Measurements from ENCODE around the gene CDH26.

Gene CDH26

DNA sequence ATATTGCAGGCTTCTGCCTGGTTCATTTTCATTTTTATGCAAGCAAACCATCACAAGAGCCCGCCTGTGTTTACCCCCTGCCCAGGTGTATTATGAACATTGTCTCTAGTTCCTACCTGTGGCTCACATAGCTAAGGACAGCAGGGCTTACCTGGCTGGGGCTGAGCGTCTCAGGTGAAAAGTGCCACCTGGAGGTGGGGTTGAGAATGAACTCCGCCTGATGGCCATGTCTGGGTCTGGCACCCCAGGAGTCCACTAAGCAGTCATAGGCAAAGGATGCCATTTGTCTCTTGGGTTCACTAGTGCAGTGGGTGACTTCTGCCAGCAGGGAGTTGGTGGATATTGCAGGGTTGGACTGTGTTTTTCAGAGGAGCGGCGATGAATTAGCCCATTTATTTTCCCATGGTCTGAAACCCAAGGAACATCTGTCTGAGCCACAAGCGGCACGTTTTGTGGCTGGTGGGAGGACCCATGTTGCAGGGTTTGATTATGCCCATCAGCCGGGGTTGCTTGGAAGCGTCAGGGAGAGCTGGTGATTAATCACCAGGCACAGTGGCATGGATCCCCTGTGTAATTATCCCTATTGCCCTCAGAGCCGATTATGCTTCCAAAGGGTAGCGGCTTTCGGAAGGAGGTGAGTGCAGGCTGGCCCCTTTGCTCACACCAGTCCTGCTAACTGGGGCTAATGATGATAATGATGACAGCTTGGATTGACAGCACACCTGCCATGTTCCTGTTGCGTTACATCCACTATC is 92.1 kb downstream of the CDH26 start:
- peak; percentile 20 for DNase-seq

DNA sequence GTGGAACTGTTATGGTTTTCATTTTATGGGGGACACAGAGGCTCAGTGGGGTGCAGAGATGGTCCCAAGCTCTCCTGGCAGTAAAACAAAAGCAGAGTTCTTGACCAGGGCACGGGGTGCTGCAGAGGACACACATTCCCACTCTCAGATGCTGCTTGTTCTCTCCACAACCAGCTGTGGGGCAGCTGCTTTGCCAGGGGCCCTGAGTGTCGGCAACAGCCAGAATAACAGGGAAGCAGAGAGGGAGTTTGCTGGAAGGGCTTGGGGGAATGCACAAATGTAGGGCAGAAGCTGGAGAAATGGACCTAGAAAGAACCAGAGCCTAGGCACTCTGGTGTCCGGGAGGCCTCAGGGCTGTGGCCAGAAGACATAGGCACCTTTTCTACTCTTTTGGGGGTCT is 93.7 kb downstream of the CDH26 start:
- no peak for DNase-seq

DNA sequence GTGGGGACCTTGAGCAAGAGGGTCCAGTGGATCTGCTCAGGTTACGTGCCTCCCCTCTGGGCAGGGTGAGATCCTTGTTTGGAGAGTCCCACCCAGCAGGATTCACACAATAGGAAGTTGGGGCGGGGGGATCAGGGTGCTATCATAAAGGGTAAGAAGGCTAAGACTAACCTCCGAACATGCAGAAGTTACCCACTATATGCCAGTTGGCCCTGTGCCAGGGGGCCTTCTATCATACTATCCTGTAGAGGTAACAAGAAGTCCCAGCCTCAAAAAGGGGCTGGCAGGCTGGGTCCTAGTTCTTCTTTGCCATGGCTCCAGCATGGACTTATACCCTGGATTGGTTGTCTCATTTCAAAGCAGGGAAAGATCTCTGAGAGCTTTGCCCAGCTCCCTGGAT is 94.1 kb downstream of the CDH26 start:
- DNase-seq: no peak

DNA sequence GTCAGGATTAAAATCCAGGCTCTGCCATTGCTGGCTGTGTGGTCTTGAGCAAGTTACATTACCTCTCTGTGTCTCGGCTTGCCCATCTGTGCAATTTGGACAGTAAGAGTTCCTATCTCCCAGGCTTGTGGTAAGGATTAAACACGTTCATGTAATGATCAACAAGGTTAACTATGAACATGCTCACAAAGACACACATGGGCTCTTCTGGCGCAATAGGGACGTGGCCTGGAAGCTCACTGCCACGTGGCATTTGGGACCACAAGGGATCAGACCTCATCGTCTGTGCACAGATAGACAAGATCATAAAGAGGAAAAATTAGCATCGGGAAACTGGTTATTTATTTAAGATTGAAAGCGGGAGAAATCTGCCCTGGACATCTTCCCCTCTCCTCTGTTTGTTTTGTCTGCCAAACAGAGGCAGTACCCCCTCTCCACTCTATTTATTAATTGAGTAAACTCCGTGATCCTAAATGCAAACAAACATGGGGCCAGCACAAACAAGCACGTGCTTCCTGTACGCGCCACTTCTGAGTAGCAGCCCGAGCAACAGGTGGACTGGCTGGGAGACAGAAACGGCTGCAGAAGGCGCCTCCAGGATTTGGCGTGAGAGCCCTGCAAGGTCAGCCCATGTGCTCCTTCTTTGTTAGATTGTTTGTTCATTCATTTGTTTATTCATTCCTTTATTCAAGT is 95.0 kb downstream of the CDH26 start:
- no peak for DNase-seq

DNA sequence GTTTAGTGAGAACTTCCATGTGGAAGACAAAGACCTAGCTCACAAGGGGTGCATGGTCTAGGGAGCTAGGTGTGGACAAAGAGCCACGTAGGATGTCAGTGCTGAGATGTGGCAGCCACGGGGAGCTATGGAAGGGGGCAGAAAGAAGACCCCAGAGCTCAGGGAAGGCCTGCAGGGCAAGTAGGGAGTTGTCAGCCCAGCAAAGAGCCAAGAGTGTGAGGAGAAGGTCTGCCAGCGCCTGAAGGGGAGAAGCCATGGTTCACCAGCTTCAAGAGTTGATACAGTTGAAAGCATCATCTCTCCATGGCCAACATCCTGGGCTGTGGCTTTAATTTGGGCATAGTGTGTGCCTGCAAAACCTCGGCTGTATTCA is 95.6 kb downstream of the CDH26 start:
- no peak for DNase-seq

DNA sequence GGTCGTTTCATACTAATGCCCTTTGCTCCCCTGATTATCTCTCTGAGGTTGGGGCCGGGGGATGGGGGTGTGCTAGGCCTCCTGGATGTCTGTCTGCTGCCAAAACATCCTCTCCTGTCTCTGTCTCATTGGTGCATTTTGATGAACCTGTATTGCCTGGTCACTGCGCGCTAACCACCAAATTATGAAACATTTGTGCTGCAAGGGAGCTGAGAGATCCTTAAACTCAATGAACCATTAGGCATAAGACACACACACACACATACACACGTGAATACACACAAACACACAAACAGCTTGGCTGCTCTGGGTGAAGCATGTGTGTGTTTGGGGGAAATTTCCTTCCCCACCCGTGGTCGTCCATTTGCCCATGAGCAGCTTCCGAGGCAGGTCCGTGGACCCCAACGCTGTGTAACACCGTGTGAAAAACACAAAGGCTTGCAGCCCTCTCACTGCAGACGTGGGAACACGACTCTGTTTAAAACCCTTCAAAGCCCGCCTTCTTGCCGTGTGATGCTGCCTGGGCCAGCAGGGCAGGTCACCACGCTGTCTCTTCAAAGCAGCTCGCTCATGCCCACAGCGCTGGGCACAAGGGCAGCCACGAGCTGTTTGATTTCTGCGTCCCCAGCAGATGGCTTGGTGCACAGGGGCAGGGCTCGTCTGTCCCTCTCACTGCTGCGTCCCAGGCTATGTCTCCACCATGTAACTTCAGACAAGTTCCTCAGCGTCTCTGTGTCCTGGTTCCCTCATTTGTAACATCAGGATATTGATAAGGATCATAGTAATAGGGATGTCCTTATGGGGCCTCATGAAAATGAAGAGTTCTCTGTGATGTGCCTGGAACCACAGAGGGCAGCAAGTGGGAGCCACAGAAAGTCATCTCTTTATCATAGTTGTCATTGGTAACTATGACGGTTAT is 96.8 kb downstream of the CDH26 start:
- no peak for DNase-seq

DNA sequence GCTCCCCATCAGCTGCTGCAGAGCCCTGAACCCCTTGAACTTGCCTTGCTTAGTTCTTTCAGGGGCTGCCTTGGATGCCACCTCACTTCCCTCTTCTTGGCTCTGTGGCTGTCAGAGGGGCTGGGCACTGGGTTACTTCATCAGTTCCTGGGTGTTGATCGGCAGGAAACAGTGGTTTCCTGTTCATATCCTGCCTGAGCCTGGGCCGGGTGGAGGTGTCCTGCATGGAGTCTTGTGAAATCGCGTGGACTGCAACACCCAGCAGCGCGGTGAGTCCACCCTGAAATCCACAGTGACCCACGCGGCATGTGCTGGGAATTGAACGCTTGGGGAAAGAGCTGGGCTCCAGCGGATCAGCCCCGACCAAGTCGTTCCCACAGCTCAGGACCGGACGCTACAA is 97.5 kb downstream of the CDH26 start:
- DNase-seq: no peak

DNA sequence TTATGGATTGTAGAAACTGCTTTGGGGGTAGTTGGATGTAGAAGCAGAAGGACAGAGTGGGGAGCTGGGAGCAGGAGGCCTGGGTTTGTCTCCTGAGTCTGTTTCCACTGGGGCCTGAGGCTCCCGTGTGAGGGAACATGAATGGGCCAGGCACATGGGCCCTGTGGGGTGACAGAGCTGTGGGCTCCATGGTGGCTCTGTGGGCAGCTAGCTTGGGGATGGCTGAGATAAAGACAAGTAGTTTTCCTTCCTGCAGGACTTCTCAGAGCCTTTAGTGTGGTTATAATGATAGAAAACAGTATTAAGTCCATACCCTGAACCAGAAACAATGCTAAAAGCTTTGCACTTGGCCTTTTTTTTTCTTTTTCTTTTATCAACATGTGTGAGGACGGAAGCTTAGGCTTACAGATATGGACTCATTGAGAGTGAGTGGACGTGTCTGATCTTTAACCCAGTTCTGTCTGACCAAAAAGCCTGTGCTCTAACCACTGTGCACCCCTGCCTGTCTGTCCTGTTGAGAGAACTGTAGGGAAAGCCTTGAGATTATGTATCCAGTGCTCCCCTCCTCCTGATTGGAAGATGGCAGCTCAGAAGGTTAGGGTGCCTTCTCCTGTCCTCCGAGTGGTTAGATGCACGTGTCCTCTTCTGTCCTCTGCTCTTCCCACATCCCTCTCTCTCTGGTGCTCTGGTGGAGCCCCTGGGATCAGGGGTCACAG is 98.3 kb downstream of the CDH26 start:
- no peak for DNase-seq

DNA sequence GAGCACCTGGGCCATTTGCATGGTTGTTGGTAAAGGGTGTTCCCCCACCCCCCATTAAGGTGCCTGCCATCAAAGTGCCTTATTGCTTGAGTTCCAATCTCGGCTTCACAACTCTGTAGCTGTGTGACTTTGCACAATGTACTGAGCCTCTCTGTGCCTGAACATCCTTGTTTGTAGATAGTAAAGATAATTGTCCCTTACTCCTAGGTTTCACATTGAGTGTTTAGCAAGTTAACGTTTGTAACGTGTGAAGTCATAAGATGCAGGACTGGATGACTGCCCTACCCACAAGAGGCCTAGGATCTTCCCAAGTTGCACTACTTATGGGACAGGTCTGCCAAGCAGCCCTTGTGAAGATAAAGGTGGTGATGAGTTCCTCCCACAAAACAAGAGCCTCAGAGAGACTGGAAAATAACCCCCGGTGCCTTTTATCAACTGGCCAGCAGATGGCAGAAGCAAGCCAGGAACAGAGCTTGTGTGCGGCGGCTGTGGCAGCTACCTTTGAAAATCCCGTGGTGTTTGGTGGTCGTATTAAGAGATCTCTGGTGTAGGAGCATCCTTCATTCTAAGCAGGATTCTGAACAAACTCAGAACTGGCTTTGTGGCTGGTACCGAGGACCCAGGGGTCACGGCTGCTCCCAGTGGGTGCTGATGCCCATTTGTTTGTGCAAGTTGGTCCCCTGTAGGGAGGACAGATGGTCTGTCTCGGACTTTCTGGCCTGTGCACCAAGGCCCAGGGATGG is 99.1 kb downstream of the CDH26 start:
- DNase-seq: peak; percentile 97

DNA sequence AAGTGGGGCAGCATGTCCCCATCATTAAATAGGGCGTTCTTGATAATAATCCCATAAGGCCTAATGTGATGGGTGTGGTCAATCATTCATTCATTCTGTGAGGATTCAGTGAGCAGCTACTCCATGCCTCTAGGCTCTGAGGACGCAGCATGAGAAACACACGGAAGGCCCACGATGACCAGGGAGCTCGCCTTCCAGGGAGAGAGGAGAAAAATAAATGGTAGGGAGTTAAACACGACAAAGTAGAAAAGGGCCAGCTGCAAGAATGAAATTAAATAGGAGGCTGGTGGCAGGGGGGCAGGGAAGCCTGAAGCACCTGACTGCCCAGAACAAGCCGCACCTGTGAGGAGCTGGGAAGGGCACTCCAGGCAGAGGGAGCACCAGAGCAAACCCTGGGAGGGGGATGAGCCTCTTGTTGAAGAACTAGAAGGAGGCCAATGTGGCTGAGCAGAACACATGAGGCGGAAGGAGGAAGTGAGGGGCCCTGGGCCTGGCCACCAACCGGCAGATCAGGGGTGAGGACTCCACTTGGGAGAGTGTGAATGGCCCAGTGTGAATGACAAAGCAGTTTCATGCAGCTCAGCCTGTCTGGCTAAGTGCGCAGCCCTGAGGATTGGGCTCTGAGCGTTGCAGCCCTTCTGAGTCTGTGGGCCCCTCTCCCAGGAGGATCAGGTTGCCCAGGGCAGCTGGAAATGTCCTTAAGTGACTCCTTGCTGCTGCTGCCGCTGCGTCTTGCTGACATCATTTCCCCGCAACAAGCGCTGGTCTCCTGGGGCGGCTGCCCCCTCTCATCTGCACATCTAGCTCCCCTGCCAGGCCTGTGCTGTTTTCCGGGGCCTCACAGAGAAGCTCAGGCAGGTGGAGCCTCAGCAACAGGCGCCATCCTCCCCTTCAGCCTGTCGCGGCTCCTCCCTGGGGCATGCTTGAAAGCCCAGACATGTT is 99.9 kb downstream of the CDH26 start:
- DNase-seq: peak; percentile 100

DNA sequence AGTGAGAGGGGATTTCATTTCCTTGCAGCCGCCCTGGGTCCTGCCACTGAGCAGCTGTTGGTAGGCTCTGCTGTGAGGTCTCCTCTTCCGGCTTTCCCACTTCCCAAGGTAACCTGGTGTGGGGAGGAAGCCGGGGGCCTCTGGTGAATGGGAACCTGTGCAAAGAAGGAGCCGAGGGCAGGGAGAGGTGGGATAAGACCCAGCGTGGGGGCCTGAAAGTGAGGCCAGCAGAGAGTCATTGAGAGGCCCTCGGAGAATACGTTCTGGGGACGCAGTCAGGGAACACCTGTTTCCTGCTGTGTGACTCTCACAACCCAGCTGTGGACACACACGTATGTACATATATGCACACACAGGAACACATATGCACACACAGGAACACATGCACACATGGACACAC is 100.7 kb downstream of the CDH26 start:
- no peak for DNase-seq

DNA sequence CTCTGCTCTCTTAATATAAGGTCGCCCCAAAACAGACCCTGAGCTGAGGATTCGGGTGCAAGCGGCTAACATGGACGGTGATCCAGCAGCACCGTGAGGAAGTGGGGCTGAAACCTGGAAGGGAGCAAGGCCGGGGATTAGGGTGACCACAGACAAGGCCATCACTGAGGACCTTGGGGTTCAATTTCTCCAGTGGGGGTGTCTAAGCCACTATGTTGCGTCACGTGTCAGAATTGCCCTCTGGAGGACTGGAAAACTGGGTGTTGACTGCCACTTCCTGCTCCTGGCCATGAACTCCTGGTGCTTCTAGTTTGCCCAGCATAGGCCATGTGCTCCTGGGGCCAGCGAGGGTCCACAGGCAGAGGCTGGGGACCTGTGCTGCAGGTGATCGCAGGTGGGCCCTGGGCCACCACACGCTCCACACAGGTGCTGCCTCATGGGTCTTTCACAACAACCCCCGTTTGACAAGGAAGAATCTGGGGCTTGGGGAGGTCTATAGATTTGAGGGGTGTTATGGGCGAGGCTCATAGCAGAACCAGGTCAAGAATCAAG is 101.9 kb downstream of the CDH26 start:
- DNase-seq: no peak

DNA sequence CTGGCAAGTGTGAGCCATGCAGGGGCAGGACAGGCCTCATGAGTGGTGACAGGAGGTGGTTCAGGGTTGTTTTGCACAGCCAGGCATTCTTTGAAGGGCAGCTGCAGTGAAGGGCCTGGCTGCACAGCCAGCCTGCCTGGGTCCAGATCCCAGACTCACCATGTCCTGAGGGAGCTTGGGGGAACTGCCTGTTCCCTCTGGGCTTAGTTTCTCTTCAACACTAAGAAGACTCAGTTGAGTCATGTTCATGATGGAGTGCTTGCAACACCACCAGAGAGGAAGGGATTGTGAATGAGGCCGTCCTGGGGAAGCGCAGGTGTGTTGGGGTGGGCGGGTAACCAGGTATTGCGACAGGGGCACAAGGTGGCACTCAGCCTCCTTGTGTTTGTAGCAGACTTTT is 102.4 kb downstream of the CDH26 start:
- DNase-seq: no peak

DNA sequence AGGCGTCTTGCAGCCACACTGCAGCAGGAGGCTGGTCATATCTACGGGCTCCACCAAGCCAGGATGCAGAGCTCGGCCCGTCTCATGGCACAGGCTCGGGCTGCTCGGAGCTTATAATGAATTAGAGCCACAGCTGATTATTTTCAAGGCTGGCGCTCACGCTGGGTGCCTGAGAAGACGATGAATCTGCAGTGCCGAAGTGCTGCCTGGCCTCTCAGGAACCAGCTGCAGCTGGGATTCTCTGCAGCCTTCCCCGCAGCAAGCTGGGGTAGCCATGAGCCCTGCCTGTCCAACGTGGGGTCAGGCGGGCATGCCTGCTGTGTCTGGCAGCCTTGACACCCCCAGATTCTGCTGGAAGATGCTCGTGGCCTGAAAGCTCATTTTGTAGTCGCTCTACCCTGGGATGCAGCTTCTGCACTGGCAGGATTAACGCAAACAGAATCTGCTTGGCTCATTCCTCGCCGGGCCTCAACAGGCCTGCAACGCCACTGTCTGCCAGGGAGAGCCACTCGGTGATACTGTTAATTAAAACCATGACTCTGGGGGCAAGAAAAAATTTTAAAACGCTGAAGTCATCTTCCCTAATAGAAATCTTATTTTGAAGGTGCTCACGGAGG is 104.3 kb downstream of the CDH26 start:
- DNase-seq: no peak

DNA sequence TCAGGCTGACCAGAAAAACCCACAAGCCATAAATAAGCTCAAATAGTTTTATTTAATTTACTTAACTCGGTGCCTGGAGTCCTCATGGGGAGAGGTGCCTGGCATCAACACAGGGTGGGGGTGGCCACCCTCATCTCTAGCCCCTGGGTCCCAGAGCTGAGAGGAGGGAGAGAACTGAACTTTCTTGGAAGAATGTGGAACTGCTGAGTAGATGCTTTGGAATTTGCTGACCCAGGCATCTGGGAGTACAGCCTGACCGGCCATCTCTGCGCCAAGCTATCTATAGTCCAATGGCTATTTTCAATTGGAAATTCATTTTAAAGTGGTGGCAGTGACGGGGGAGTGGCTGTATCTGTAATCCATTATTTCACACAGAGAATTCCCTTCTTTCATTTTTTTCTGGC is 104.8 kb downstream of the CDH26 start:
- DNase-seq: no peak

DNA sequence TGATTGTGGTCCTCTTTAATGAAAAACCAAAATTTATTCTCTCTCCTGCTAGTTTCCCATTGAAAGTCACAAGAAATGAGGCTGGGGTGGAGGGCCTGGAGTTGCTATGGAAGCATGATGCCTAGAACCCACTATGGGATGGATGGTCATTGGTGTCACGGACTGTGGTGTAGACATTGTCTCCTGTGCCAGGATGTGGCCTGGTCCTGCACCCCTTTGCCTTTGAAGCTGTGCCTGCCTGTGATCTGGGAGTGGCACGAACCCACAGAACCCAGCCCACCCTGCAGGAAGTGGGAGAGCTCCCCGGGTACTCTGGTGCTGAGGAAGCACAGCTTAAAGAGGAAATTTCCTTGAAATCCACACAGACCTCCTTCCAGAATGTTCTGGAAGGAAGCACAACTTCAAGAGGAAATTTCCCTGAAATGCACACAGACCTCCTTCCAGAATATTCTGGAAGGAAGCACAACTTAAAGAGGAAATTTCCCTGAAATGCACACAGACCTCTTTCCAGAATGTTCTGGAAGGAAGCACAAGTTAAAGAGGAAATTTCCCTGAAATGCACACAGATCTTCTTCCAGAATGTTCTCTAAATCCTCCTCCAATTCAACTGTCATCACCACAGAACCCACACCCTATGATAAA is 105.6 kb downstream of the CDH26 start:
- no peak for DNase-seq
